GM19397 (cell line): ENCODE data around the gene ADH4.
"Not testable (repeated sequence)": the region's sequence is repeated elsewhere in the genome, so short reads cannot be mapped to it uniquely, and the experiment has no call there.

Experiments
- ATAC-seq: cut with Tn5 transposase; IDR thresholded peaks from one replicate; pipeline ENCODE4 v1.9.1; 2021; ENCODE audit warnings: mild to moderate bottlenecking, moderate library complexity; ENCODE audit not compliant: unreplicated experiment

Gene ADH4

DNA sequence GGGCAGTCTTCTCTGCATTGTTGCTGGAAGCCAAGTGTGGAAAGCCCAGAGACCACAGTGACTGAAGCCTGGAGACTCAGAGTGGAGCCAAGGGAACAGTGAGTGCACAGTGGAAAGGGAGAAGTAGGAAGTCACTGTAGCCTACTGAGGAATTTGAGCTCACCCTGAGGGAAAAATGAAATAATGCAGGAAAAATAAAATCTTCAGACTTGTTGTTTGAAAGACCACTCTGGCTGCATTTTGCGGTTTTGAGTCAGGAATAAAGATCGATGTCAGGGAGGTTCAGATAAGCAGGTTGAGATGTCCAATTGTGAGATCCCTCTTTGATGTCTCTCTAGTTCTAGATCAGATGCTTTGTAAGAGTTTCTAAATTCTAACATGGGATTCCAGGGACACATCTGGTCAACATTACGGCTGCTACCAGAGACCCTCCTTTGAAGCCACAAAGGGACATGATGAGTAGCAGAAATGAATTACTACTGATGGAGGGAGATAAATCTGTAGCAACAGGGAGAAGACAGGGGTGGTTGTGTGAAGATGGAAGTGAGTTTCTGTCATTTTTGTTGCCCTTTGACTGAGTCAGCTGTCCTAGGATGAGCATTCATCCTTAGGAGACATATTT, 8.4 kb downstream of the ADH4 start:
- ATAC-seq: no peak

DNA sequence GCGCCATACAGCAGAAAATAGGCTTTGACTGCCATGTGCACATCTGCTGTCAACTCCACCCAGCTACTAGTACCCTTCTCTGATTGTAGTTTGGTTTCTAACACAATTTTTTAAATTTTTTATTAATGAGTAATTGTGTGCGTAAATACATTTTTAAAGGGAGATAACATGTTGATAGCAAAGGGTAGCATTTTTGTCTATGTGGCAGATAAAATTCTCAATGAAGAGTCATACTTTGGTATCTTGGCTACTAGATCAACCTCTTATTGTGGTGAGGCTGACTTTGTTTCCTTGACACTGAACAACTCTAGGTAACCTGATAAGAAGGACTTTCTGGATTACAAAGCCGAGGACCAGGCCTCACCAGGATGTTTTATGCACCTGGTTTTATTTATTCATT, 9.5 kb downstream of the ADH4 start:
- no peak for ATAC-seq

DNA sequence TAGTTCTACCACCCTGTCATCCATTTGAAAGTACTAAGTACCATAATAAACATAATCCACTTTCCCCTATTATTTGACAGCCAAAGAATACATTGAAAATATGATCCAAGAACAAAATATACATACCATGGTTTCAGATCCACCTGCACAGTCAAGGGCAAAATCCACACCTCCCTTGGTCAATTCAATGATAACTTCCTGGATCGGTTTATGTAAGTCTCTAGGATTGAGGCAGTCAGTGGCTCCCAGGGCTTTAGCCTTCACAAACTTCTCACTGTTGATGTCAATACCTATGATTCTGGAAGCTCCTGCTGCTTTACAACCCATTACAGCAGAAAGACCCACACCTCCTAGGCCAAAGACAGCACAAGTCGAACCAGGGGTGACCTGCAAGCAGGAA, 12.7 kb downstream of the ADH4 start:
- no peak for ATAC-seq

DNA sequence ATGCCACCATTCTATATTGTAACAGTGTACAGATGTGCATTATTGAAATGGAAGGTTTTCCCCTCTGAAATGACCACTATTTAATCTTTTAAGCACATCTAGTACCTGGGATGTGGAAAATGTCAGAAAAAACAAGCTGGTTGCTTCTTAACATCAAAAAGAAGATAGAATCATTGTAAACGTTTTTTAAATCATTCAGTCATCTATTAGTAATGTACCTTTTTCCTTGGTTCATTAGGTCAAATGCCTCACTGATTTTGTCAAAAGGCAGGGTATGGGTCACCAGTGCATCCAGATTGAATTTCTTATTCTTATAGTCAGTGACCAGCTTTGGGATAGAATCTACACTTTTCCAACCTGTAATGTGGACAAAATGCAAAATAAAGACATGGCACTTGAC, 17.7 kb downstream of the ADH4 start:
- ATAC-seq: no peak

DNA sequence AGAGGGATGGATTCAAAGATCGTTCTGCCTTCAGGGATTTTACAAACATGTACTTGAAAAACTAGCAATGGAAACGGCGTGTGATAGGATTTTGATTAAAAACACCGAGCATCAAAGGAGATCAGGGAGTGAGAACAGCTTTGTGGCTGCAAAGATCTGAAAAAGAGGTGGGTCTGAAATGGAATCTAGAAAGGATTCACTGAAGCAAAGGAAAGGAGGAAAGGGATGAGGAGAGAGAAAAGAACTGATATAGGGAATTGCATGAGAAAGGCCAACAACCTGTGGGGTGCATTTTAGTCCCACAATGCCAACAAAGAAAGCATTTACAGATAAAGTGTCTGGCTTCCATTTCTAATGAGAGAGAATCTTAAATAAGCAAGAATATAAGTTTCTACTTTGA, 23.1 kb downstream of the ADH4 start:
- ATAC-seq: no peak

DNA sequence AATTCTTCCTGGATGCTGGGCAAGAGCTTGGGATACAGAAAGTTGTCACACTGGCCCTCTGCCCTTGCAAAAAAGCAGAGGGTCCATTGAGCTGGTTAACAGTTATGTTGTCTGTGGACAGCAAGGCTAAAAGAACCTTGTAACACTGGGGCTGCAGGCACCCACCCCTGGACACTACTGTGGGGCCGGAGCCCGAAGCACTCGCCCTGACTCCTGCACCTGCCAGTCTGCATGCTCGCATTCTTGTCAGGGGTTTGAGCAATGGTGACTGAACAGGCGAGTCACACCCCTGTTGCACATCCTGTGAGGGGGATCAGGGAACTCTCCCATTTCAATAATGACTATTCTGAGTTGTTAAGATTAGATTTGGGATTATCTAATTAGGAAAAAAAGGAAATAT, 23.6 kb downstream of the ADH4 start:
- no peak for ATAC-seq

DNA sequence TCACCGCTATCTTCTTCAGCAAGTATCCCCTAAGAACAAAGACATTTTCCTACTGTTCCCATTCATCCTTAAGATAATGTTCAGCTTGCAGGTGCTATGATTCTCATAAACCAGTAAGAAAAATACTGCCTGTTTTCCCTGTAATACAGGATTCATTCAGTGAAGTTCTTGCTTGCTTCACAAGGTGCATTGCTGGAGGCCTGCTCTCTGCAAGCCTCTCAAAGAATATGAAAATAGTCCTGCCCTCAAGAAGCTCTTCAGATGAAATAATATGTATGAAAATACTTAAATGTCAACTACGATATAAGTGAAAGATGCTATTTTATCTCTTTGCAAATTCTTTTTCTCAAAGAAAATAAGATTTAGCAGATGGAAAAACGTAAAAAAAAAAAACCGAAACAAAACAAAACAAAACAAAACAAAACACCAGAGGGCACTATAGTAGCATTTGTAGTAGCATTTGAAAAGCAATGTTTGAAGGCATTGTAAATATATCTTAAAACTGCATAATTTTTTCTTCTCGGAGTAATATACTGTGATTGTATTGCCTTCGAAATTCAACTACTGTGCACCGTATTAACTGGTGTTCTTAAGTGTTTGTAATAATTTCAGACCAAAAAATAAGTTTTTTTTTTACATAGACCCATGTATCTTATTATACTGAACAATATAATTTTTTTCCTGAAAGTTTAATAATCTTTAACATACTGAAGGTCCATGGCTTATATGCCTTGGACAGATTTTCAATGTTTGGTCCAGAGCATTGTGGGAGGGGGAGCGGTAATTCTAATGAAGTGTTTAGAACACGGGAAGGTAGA, 26.0 kb downstream of the ADH4 start:
- no peak for ATAC-seq

DNA sequence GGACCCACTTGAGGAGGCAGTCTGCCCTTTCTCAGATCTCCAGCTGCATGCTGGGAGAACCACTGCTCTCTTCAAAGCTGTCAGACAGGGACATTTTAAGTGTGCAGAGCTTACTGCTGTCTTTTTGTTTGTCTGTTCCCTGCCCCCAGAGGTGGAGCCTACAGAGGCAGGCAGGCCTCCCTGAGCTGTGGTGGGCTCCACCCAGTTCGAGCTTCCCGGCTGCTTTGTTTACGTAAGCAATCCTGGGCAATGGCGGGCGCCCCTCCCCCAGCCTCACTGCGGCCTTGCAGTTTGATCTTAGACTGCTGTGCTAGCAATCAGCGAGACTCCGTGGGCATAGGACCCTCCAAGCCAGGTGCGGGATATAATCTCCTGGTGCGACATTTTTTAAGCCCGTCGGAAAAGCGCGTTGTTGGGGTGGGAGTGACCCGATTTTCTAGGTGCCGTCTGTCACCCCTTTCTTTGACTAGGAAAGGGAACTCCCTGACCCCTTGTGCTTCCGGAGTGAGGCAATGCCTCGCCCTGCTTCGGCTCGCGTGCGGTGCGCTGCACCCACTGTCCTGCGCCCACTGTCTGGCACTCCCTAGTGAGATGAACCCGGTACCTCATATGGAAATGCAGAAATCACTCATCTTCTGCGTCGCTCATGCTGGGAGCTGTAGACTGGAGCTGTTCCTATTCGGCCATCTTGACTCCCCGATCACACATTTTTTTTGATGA, 26.8 kb downstream of the ADH4 start:
- not testable (repeated sequence) for ATAC-seq

DNA sequence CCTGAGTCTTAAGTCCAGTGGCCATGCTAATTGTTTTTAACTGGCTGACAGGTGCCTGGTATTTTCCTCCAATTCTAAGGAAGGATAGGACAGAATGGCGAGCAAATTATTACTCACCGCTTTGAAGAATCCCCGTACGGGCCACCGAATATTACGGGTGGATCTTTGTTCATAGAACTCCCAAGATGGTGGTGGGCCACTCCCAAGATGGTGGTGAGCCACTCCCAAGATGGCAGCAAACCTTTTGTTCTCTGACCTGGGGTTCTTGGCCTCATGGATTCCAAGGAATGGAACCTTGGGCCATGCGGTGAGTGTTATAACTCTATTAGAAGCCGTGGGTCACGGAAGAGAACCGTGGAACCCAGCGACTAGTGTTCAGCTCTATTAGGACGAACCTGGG, 34.8 kb downstream of the ADH4 start:
- not testable (repeated sequence) for ATAC-seq

DNA sequence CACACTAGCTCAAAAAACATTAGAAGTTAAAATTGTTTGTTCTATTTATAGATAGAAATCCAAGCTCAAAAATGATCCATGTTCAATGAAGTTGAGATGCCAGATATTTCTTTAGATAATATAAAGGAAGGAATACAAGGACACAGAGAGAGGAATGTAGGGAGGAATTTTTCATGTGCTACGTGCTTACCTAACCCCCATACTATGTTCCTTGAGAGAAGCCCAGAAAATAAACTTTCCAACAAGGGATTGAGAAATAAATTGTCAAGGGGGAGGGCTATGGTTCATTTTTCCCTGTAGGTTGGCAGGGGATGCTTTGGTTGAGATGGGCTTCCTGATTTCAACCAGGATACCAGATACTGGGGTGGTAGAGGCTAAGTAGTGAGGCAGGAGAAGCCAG, 39.9 kb downstream of the ADH4 start:
- ATAC-seq: no peak

DNA sequence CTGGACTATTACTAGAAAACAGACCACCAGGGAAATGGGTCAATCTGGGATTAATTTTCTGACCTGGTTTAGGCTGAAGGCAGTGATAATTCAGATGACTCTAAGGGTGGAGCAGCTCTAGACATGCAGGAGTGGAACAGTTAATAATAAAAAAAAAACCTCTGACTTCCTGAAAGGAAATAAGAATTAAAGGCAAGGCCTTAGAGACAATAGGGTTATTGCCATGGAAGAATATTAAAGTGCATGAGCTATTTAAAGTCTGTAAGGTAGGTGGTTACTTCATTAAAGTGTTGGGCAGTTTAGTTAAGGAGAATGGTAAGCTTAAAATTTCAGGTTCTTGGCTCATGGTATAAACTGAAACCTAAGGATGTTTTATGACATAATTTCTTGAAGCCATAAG, 40.9 kb downstream of the ADH4 start:
- ATAC-seq: no peak

DNA sequence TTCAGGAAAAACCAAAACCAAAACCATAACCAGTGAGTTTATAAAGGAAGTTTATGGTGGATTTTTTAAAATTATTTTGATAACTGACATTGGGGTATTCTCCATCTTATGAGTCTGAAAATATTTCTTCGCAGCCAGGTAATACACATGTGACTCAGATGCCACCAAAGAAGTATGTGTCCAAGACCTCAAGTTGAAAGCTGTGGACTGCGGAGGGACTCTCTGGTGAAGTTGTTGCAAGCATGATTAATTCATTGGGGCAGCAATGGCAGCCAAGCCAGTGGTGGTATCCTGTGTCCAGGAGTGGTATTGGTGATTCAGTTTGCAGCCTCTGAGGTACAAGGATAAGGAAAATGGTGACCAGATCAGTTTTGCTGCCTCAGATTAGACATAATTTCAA, 41.5 kb downstream of the ADH4 start:
- ATAC-seq: no peak

DNA sequence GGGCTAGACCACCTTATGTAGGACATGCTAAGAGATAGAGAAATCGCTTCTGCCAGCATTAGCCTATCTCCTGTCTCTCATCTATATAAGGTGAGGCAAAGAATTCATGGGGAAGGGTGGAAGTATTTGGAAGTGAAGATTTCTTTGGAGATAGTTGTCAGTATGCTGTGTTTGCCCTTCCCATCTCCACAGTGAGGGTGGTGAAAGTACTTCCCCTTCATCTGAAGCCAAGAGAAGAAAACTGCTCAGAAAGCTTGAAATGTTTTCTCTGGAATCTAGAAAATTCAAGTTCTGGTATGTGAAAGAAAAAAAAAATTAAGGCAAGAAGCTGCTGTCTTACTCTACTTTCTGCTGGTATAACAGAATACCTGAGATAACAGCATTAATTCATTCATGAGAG, 43.2 kb downstream of the ADH4 start:
- ATAC-seq: no peak

DNA sequence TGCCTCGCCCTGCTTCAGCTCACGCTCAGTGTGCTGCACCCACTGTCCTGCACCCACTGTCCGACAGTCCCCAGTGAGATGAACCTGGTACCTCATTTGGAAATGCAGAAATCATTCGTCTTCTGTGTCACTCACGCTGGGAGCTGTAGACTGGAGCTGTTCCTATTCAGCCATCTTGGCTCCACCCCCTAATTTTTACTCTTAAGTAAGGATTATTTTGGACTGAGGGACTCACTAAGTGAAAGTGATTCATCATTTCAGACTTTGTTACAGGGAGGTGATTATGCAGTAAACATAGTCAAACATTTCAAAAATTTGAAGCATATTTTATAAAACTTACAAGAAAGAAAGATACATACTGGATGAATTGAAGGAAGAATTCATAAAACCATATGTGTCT, 44.3 kb downstream of the ADH4 start:
- not testable (repeated sequence) for ATAC-seq

DNA sequence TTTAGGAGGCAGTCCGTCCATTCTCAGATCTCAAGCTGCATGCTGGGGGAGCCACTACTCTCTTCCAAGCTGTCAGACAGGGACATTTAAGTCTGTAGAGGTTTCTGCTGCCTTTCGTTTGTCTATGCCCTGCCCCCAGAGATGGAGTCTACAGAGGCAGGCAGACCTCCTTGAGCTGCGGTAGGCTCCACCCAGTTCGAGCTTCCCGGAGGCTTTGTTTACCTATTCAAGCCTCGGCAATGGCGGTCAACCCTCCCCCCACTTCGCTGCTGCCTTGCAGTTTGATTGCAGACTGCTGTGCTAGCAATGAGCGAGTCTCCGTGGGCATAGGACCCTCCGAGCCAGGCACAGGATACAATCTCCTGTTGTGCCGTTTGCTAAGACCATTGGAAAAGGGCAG, 44.8 kb downstream of the ADH4 start:
- ATAC-seq: no peak

DNA sequence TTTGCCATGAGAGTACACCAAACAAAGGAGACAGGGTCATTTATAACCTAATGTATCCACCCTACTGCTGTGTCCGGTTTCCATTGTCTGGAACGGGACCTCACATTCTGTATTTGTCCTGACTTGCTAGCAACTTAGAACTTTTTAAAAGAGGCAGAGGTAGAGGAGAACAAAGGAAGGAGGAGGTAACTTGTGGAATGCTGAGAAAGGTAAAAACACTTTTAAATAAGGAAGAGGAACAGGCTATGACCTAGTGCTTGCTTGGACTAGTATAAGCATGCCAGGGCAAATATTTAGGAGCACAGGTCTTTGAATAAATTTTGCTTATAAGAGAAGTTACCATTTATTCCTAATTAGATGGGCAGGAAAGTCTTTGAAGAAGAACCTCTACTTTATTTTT, 52.3 kb downstream of the ADH4 start:
- ATAC-seq: not testable (repeated sequence)

DNA sequence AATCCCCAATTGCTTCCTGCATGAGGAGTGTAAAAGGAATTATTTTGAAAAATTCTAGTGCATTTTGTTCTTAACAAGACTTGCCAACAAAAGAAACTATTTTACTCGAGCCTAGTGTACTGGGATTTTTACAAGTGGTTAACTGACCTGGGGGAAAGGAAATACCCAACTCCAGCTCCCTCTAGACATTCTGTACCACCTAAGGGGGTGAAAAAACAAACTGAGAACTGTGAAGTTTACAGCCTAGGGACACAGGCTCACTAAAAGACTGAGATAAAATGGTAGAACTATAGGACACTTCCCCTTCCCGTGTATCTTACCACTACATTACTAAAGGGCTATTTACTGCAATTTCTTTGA, 52.9 kb downstream of the ADH4 start:
- no peak for ATAC-seq

DNA sequence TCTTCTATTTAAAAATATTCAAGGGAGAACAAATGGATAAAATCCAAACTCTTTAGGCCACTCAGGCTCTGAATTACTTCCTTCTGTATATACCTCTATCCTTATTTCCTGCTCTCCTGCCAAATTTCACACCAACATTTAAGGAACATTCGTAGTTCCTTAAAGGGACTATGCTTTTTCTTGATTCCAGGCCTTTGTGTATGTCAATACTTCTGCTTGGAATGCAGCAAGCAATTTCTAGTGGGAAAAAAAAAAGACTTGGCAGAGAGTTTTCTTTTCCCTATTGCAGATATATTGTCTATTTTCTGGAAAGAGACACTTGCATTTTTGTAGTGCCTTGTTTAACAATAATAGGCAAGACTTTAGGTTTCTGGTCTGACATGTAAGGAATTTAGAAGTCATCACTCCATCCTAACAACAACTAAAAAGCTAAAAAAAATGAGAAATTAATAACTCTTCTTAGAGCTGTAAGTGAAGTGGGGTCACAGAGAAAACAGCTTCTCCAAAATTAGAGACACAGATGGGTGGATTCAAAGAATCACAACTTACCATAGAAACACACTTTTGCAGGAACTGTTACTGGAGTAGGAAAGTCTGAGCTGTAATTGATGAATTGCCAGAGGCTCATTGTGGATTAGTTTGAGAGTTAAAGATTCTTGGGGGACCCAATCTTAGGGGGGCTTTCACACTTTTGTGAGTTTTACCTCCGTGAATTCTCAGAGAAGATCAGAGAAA, 53.4 kb downstream of the ADH4 start:
- no peak for ATAC-seq

DNA sequence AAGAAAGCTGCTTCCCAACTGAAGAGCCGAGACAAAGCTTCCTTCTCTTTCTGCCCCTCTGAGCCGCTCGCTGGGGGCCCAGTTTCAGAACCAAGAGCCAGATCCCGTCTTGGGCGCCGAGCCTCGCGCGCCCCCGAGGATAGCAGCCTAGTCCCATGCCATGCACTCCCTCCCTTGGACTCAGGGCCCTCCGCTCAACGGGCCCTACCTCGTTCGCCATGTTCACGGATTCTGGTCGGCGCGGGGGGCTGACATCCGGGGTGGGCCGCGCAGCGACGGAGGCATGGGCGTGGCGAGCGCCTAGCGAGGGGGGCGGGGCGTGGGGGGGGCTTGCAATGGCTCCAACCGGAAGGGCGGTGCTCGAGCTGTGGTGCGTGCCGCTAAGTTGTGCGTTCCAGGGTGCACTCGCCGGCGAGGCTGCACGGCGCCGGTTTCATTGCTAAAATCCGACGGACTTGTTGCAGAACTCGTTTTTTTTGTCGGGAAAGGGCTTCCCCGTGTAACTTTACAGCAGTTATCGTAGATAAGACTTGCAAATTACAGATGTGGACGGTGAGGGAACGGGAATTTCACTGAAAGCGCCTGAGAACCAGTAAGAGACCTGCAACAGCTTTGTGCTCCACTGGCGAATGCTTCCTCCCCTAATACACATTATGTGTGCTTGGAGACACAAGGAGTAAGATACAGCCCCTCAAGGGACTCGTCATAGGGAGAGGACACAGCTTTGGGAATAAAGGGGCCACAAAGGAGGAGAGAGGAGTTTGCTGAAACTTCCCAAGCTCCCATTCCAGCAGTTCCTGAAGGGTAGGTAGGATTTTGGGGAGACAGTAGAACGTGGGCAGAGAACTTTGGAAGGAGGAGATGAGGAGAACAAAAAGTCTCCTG, 55.4 kb downstream of the ADH4 start, which contains the start of gene ADH5:
ADH5 (minus strand) TSS at position 308 of the 885 bp plus-strand sequence; CDS start at position 220, 88 bp downstream.
- peak; percentile 91 for ATAC-seq

DNA sequence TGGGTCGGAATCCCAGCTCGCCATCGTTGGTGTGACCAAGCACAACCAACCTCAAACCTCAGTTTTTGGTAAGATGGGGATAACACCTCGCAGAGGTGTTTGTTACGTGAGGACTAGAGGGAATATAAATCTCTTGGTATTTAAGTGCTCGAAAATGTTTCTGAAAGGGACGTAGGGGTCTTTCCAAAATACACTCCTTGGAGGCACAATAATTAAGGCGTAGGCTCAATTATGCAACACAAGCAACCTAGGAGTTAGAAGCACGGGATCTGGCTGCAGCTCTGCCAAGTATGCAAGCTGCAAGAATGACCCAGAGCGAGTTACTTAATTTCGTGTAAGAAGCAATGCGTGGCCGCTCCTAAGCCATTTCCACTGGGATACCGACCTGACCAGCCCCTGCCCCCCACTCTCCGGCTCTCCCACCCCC, 56.1 kb downstream of the ADH4 start:
- peak; percentile 20 for ATAC-seq
